H1 (cell line): ENCODE results near the gene PDZD2.

ENCODE experiments used
- CTCF ChIP-seq, 3 experiments: IDR thresholded peaks; 1 replicate in 2 of 3; 2 replicates in 1 of 3; pipeline versions ENCODE4 v1.5.1 to v1.6.1; 2011; ENCODE audit warnings: low read length in 3 of 3, mild to moderate bottlenecking in 3 of 3, inconsistent platforms in 2 of 3, low read depth in 1 of 3, moderate library complexity in 1 of 3; ENCODE audit not compliant: insufficient read depth in 1 of 3; ENCODE audit errors: control extremely low read depth in 1 of 3
- MAX ChIP-seq: IDR thresholded peaks from 2 replicates; pipeline ENCODE4 v1.6.1; 2012; ENCODE audit warnings: inconsistent platforms
- POLR2A ChIP-seq, 2 experiments: IDR thresholded peaks; 1 replicate in 1 of 2; 2 replicates in 1 of 2; pipeline ENCODE4 v1.6.1; 2011; ENCODE audit warnings: low read depth in 2 of 2, low read length in 2 of 2, mild to moderate bottlenecking in 2 of 2; ENCODE audit errors: control extremely low read depth in 1 of 2
- RNF2 ChIP-seq: fragments of 200-900, 300-1000 bp; sonication (generic); IDR thresholded peaks from 2 replicates; pipeline ENCODE4 v1.7.1; 2016; ENCODE audit warnings: borderline replicate concordance, low read depth, mild to moderate bottlenecking, antibody characterized with exemption, low read length; ENCODE audit not compliant: poor library complexity, severe bottlenecking; ENCODE audit errors: missing control alignments
- SIN3A ChIP-seq, 2 experiments: IDR thresholded peaks in 1 of 2; conservative IDR thresholded peaks in 1 of 2; 2 replicates each; pipeline ENCODE4 v1.6.1; 2011 to 2012; ENCODE audit warnings: low read length in 2 of 2, improper control_type of control experiment in 1 of 2, low read depth in 1 of 2, mild to moderate bottlenecking in 1 of 2
- TEAD4 ChIP-seq: IDR thresholded peaks from 2 replicates; pipeline ENCODE4 v1.6.1; 2012; ENCODE audit warnings: low read depth, low read length, inconsistent platforms, mixed read lengths

- TF ChIP-seq CTCF (IDR thresholded peaks at IDR 0.05; ENCODE audit: control extremely low read depth in 1 of 3, insufficient read depth in 1 of 3, low read depth in 1 of 3, low read length in 3 of 3) (no peak), SIN3A (conservative IDR thresholded peaks at IDR 0.05 in 1 of 2, IDR thresholded peaks at IDR 0.05 in 1 of 2; ENCODE audit: low read depth in 1 of 2, low read length in 2 of 2) (no peak), RNF2 (no peak), TEAD4 (no peak), MAX (no peak), POLR2A (IDR thresholded peaks at IDR 0.05; ENCODE audit: control extremely low read depth in 1 of 2, low read depth in 2 of 2, low read length in 2 of 2) (no peak)
Measured at GRCh38 chr5:31886206-31886605, 247.3 kb downstream of the PDZD2 start.
